HG03439 (cell line): ENCODE data around the gene PRSS16.

Experiments
- ATAC-seq: cut with Tn5 transposase; IDR thresholded peaks from one replicate; pipeline ENCODE4 v1.9.1; 2021; ENCODE audit warnings: mild to moderate bottlenecking, moderate library complexity; ENCODE audit not compliant: unreplicated experiment

PRSS16 gene

GRCh38 chr6:27281105-27281539 lies 33.6 kb downstream of the PRSS16 start:
- no peak for ATAC-seq

GRCh38 chr6:27281569-27281968 lies 34.1 kb downstream of the PRSS16 start:
- ATAC-seq: no peak

GRCh38 chr6:27283279-27283678 lies 35.8 kb downstream of the PRSS16 start:
- no peak for ATAC-seq

- no peak for ATAC-seq
Measured at GRCh38 chr6:27286141-27286540, 38.6 kb downstream of the PRSS16 start.

- ATAC-seq: no peak
Measured at GRCh38 chr6:27287751-27288135, 40.2 kb downstream of the PRSS16 start.

GRCh38 chr6:27288136-27289044 lies 40.9 kb downstream of the PRSS16 start:
- no peak for ATAC-seq

GRCh38 chr6:27290065-27290849 lies 42.8 kb downstream of the PRSS16 start:
- no peak for ATAC-seq

GRCh38 chr6:27290850-27291208 lies 43.3 kb downstream of the PRSS16 start:
- ATAC-seq: no peak

- ATAC-seq: no peak
Measured at GRCh38 chr6:27293436-27294098, 46.1 kb downstream of the PRSS16 start.

GRCh38 chr6:27294409-27294808 lies 46.9 kb downstream of the PRSS16 start:
- ATAC-seq: no peak

- ATAC-seq: no peak
Measured at GRCh38 chr6:27295301-27296079, 48.0 kb downstream of the PRSS16 start.

- ATAC-seq: no peak
Measured at GRCh38 chr6:27296106-27296783, 48.7 kb downstream of the PRSS16 start.

- ATAC-seq: no peak
Measured at GRCh38 chr6:27297484-27297856, 50.0 kb downstream of the PRSS16 start.

GRCh38 chr6:27297857-27298730 lies 50.6 kb downstream of the PRSS16 start:
- ATAC-seq: no peak

GRCh38 chr6:27303613-27304272 lies 56.2 kb downstream of the PRSS16 start:
- ATAC-seq: no peak
